ENCODE data around the gene TMED8. TPM values are rescaled to one million over a fixed set of nuclear protein-coding genes. Genes with fewer than 3 reads are reported as not detected.

Gene TMED8
- total and polyA plus RNA-seq, 2 of the 13 experiments (the other 11 are each of a cell fraction or from before 2014, with no cell fraction given) = 6.0 to 11.7 TPM

GRCh38 chr14:77324816-77325745, 51.8 kb downstream of the TMED8 start (continued):
- TF ChIP-seq ZNF788 (CRISPR knock-in tag; IDR thresholded peaks at IDR 0.05; ENCODE audit: borderline replicate concordance) = no peak; the same call in 1 of the 2 replicates
- no peak for TF ChIP-seq HNRNPK (IDR thresholded peaks at IDR 0.05; ENCODE audit: low read depth, low read length, poor library complexity, severe bottlenecking)
- no peak for TF ChIP-seq NR2C2 (CRISPR knock-in tag; IDR thresholded peaks at IDR 0.05; ENCODE audit: borderline replicate concordance)
- TF ChIP-seq RORA (CRISPR knock-in tag; IDR thresholded peaks at IDR 0.05) = no peak
- TF ChIP-seq THYN1 (CRISPR knock-in tag; IDR thresholded peaks at IDR 0.05; ENCODE audit: borderline replicate concordance, low read depth) = no peak
- TF ChIP-seq ZNF629 (CRISPR knock-in tag; conservative IDR thresholded peaks at IDR 0.05) = peak; percentile 85
- no peak for TF ChIP-seq ARHGAP35 (CRISPR knock-in tag; IDR thresholded peaks at IDR 0.05; ENCODE audit: borderline replicate concordance)
- no peak for TF ChIP-seq EHMT2 (IDR thresholded peaks at IDR 0.05; ENCODE audit: borderline replicate concordance, low read depth, low read length)
- TF ChIP-seq, protein P1, sequence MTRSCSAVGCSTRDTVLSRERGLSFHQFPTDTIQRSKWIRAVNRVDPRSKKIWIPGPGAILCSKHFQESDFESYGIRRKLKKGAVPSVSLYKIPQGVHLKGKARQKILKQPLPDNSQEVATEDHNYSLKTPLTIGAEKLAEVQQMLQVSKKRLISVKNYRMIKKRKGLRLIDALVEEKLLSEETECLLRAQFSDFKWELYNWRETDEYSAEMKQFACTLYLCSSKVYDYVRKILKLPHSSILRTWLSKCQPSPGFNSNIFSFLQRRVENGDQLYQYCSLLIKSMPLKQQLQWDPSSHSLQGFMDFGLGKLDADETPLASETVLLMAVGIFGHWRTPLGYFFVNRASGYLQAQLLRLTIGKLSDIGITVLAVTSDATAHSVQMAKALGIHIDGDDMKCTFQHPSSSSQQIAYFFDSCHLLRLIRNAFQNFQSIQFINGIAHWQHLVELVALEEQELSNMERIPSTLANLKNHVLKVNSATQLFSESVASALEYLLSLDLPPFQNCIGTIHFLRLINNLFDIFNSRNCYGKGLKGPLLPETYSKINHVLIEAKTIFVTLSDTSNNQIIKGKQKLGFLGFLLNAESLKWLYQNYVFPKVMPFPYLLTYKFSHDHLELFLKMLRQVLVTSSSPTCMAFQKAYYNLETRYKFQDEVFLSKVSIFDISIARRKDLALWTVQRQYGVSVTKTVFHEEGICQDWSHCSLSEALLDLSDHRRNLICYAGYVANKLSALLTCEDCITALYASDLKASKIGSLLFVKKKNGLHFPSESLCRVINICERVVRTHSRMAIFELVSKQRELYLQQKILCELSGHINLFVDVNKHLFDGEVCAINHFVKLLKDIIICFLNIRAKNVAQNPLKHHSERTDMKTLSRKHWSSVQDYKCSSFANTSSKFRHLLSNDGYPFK (CRISPR knock-in tag; IDR thresholded peaks at IDR 0.05; ENCODE audit: borderline replicate concordance) = no peak
- no peak for TF ChIP-seq SCMH1 (CRISPR knock-in tag; IDR thresholded peaks at IDR 0.05; ENCODE audit: borderline replicate concordance)
- TF ChIP-seq ZFP1 (CRISPR knock-in tag; IDR thresholded peaks at IDR 0.05) = no peak
- TF ChIP-seq HIVEP1 (CRISPR knock-in tag; IDR thresholded peaks at IDR 0.05) = no peak
- TF ChIP-seq ZSCAN25 (CRISPR knock-in tag; IDR thresholded peaks at IDR 0.05) = no peak
- no peak for TF ChIP-seq ERF (CRISPR knock-in tag; IDR thresholded peaks at IDR 0.05)
- no peak for TF ChIP-seq ZNF251 (CRISPR knock-in tag; IDR thresholded peaks at IDR 0.05)
- TF ChIP-seq PRDM10 (CRISPR knock-in tag; IDR thresholded peaks at IDR 0.05; ENCODE audit: low read depth) = no peak
- TF ChIP-seq ZBTB25 (CRISPR knock-in tag; IDR thresholded peaks at IDR 0.05) = no peak
- no peak for TF ChIP-seq ZIK1 (CRISPR knock-in tag; IDR thresholded peaks at IDR 0.05; ENCODE audit: borderline replicate concordance, low read depth)
- peak; percentile 55; the same call in 1 of the 2 replicates for TF ChIP-seq CHD4 (IDR thresholded peaks at IDR 0.05; ENCODE audit: borderline replicate concordance, low read length)
- no peak for TF ChIP-seq NFATC3 (CRISPR knock-in tag; IDR thresholded peaks at IDR 0.05)
- TF ChIP-seq PAF1 (CRISPR knock-in tag; IDR thresholded peaks at IDR 0.05) = no peak
- peak; percentile 60; the same call in 1 of the 2 replicates for TF ChIP-seq KDM1A (CRISPR knock-in tag; IDR thresholded peaks at IDR 0.05)
